Hepatocyte (in vitro differentiated cells): ENCODE results near the gene PPP3R1. TPM values are rescaled to one million over a fixed set of nuclear protein-coding genes. Genes with fewer than 3 reads are reported as not detected.

Source experiments
- DNase-seq: peaks from one replicate; pipeline ENCODE4 v3.0.0-alpha.2; 2016; ENCODE audit warnings: low spot score
- H2AFZ ChIP-seq: fragments of 200-600 bp; sonication (generic); 2 replicates; pipeline ENCODE4 v1.6.0; 2016; ENCODE audit warnings: antibody characterized with exemption, mild to moderate bottlenecking
- H3K27ac ChIP-seq: fragments of 200-600 bp; sonication (generic); 2 replicates; pipeline ENCODE4 v1.5.1; 2016; ENCODE audit warnings: mild to moderate bottlenecking
- H3K27me3 ChIP-seq: fragments of 200-600 bp; sonication (generic); 2 replicates; pipeline ENCODE4 v1.6.1; 2016
- H3K36me3 ChIP-seq: fragments of 200-600 bp; sonication (generic); replicated peaks from 2 replicates; pipeline ENCODE4 v1.5.1; 2016; ENCODE audit warnings: low read depth; ENCODE audit not compliant: insufficient read depth
- H3K4me1 ChIP-seq: fragments of 200-600 bp; sonication (generic); 2 replicates; pipeline ENCODE4 v1.5.1; 2016; ENCODE audit warnings: mild to moderate bottlenecking, moderate library complexity; ENCODE audit not compliant: insufficient read depth
- H3K4me2 ChIP-seq: fragments of 200-600 bp; sonication (generic); 2 replicates; pipeline ENCODE4 v1.6.0; 2016
- H3K4me3 ChIP-seq: fragments of 200-600 bp; sonication (generic); 2 replicates; pipeline ENCODE4 v1.5.1; 2016; ENCODE audit warnings: mild to moderate bottlenecking
- H3K79me2 ChIP-seq: fragments of 200-600 bp; sonication (generic); 2 replicates; pipeline ENCODE4 v1.6.0; 2017; ENCODE audit warnings: mild to moderate bottlenecking
- H3K9me2 ChIP-seq: fragments of 200-600 bp; sonication (generic); replicated peaks from 2 replicates; pipeline ENCODE4 v1.6.0; 2017; ENCODE audit warnings: mild to moderate bottlenecking; ENCODE audit not compliant: insufficient read depth
- H3K9me3 ChIP-seq: fragments of 200-600 bp; sonication (generic); 2 replicates; pipeline ENCODE4 v1.5.1; 2016; ENCODE audit warnings: low read depth, mild to moderate bottlenecking
- H4K20me1 ChIP-seq: fragments of 200-600 bp; sonication (generic); 2 replicates; pipeline ENCODE4 v1.6.0; 2016; ENCODE audit warnings: mild to moderate bottlenecking; ENCODE audit not compliant: insufficient read depth, poor library complexity, severe bottlenecking
- CTCF ChIP-seq: fragments of 200-600 bp; sonication (generic); IDR thresholded peaks from 2 replicates; pipeline ENCODE4 v1.5.1; 2016; ENCODE audit warnings: antibody characterized with exemption, mild to moderate bottlenecking; ENCODE audit not compliant: poor library complexity
- EZH2 ChIP-seq: fragments of 200-600 bp; sonication (generic); IDR thresholded peaks from 2 replicates; pipeline ENCODE4 v1.6.1; 2016; ENCODE audit warnings: antibody characterized with exemption, mild to moderate bottlenecking, borderline replicate concordance
- EZH2phosphoT487 ChIP-seq: fragments of 200-600 bp; sonication (generic); IDR thresholded peaks from one replicate; pipeline ENCODE4 v1.6.1; 2018; ENCODE audit warnings: antibody characterized with exemption, mild to moderate bottlenecking, low read depth, moderate library complexity; ENCODE audit not compliant: unreplicated experiment, severe bottlenecking
- WGBS: methylation state at CpG from one replicate; pipeline ENCODE4 v1.1.6; 2016; ENCODE audit warnings: low lambda C conversion rate; ENCODE audit errors: missing lambda C conversion rate; 5-methylcytosine and 5-hydroxymethylcytosine counted together
- polyA plus RNA-seq: library from polyadenylated mRNA; unstranded; fragments of >200 nt; fragmentation: Nextera tagmentation; extraction: Ambion mirVana; gene quantifications from 2 replicates; pipeline ENCODE4 v1.2.1, GENCODE V29; 2016
- total RNA-seq: library from RNA; depleted of rRNA; stranded (reverse); fragments of >200 nt; gene quantifications from 2 replicates; pipeline ENCODE4 v1.2.3, GENCODE V29; 2014

Gene PPP3R1
- total and polyA plus RNA-seq, 2 experiments from 2014 or later = 5.1 to 46.5 TPM

DNA sequence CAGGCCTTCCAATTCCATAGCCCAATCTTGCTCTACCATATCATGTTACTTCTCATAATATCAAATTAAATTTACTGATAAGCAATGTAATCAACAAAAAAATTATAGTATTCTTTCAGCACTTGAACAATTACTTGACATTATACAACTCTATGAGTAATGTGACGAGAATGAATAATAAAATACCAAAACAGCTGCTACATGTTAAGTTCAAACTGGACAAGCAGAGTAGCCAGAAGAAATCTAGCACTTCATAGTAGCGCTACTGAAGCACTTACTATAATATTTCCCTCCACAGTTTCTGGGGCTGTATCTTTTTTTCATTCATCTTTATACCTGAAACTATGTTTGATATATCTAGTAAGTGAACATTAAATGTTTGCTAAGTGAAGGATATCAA, 14.9 kb downstream of the PPP3R1 start:
- no peak overlapping the region for H2AFZ ChIP-seq
- DNase-seq = no peak
- TF ChIP-seq CTCF (no peak), EZH2 (no peak)

DNA sequence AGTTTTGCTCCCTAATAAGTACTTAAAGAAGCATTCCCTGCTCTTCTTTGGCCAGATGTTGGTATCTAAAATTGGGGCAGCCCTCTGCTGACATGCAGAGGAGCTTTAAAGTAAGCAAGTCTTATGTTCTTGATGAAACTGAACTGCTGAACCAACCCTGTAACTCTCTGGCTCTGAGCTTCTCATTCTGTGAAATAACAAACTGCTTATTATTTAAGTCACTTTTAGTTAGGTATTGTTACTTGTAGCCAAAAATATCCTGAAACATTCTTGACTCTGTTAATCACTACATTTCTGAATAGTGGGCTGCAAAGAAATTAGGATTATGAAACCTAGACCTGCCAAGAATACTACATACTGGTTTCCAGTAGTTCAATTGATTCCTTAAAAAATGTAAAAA, 15.5 kb downstream of the PPP3R1 start:
- no peak overlapping the region for H2AFZ ChIP-seq
- peaks cover 94% of the 10 kb centered on the region for H4K20me1 ChIP-seq
- H3K27ac ChIP-seq = no peak overlapping the region
- no peaks in the 10 kb centered on the region for H3K9me3 ChIP-seq
- no peak for DNase-seq
- H3K36me3 ChIP-seq = no peaks in the 10 kb centered on the region
- H3K9me2 ChIP-seq = no peaks in the 10 kb centered on the region
- no peak overlapping the region for H3K4me3 ChIP-seq
- no peaks in the 10 kb centered on the region for H3K27me3 ChIP-seq
- peaks cover 98% of the 10 kb centered on the region for H3K79me2 ChIP-seq
- TF ChIP-seq EZH2 (no peak), CTCF (no peak), EZH2phosphoT487 (no peak)
- H3K4me1 ChIP-seq = peaks cover 14% of the 10 kb centered on the region
- H3K4me2 ChIP-seq = no peak overlapping the region

More for the DNA sequence above, 14.9 kb downstream of the PPP3R1 start:
- H3K27me3 ChIP-seq = no peaks in the 10 kb centered on the region
- H3K9me2 ChIP-seq = no peaks in the 10 kb centered on the region
- peaks cover 96% of the 10 kb centered on the region for H4K20me1 ChIP-seq
- peaks cover 14% of the 10 kb centered on the region for H3K4me1 ChIP-seq
- H3K9me3 ChIP-seq = no peaks in the 10 kb centered on the region
- no peak overlapping the region for H3K27ac ChIP-seq
- no peak overlapping the region for H3K4me3 ChIP-seq
- H3K79me2 ChIP-seq = peaks cover 100% of the 10 kb centered on the region
- H3K4me2 ChIP-seq = no peak overlapping the region
- WGBS = 88% methylated on average over 2 of the region's 2 CpGs
- H3K36me3 ChIP-seq = no peaks in the 10 kb centered on the region

- 68% methylated on average over 4 of the region's 4 CpGs for WGBS
- Histone ChIP-seq H3K4me1 (peaks cover 14% of the 10 kb centered on the region), H3K79me2 (peaks cover 98% of the 10 kb centered on the region), H2AFZ (no peak overlapping the region), H3K27me3 (no peaks in the 10 kb centered on the region), H3K4me3 (no peak overlapping the region), H3K9me3 (no peaks in the 10 kb centered on the region), H4K20me1 (peaks cover 96% of the 10 kb centered on the region), H3K36me3 (no peaks in the 10 kb centered on the region), H3K27ac (no peak overlapping the region), H3K4me2 (no peak overlapping the region), H3K9me2 (no peaks in the 10 kb centered on the region)
- TF ChIP-seq EZH2 = no peak
- TF ChIP-seq EZH2phosphoT487 = no peak
- no peak for TF ChIP-seq CTCF
- DNase-seq = no peak
These were observed 16.1 kb downstream of the PPP3R1 start for GRCh38 chr2:68236103-68236734.
